Stimulated activated CD8-positive, alpha-beta memory T cell treated with anti-CD3 and anti-CD28 coated beads, Interleukin-12 subunit alpha, Interleukin-12 subunit beta, amount 100 ng/mL, for 24 hours (primary cell): ENCODE data around the gene RXYLT1.
A peak's percentile ranks its signal among the peaks of the same experiment; 100 is the strongest.
"Not testable (repeated sequence)": the region's sequence is repeated elsewhere in the genome, so short reads cannot be mapped to it uniquely, and the experiment has no call there.

Source experiments
- DNase-seq: peaks from one replicate; pipeline ENCODE4 v3.0.0-alpha.2; 2020; ENCODE audit errors: extremely low read depth

Gene RXYLT1, protein sequence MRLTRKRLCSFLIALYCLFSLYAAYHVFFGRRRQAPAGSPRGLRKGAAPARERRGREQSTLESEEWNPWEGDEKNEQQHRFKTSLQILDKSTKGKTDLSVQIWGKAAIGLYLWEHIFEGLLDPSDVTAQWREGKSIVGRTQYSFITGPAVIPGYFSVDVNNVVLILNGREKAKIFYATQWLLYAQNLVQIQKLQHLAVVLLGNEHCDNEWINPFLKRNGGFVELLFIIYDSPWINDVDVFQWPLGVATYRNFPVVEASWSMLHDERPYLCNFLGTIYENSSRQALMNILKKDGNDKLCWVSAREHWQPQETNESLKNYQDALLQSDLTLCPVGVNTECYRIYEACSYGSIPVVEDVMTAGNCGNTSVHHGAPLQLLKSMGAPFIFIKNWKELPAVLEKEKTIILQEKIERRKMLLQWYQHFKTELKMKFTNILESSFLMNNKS

DNA sequence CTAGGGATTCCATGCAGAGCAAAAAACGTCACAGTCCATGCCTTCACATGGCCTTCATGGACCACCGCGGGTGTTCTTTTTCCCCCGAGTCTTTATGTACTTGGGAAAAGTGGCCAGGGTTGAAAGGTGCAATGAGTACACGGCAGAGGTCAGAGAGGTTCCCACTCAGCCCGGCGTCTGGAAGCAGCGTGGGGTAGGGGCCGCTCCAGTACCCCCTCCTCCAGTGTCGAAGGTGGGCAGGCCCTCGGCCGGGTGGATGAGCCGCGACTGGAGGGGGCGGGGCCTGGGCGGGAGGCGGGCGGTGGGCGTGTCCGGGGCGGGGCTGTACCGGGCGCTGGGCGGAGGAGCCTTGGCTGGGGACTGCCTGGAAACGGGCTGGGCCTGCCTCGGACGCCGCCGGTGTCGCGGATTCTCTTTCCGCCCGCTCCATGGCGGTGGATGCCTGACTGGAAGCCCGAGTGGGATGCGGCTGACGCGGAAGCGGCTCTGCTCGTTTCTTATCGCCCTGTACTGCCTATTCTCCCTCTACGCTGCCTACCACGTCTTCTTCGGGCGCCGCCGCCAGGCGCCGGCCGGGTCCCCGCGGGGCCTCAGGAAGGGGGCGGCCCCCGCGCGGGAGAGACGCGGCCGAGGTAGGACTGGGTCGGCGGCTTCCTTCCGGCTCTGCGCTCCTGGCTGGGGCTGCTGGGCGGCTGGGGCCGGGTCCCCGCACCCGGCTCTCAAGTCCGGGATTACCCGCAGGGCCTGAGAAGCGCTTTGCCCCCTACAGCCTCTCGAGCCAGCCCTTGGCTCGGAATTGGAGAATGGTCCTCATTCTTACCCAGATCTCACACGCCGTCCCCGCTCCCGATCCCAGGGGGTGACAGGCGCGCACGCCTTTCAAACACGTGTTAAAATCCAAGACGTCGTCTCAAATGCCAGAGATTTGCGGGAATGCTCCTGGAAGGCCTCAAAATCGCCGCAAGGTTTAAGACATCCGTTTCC, at the start of gene RXYLT1:
TSS of gene RXYLT1 (plus strand) at position 412 of the 984 bp plus-strand sequence. CDS start at position 464, 52 bp downstream.
- peak; percentile 67 for DNase-seq

DNA sequence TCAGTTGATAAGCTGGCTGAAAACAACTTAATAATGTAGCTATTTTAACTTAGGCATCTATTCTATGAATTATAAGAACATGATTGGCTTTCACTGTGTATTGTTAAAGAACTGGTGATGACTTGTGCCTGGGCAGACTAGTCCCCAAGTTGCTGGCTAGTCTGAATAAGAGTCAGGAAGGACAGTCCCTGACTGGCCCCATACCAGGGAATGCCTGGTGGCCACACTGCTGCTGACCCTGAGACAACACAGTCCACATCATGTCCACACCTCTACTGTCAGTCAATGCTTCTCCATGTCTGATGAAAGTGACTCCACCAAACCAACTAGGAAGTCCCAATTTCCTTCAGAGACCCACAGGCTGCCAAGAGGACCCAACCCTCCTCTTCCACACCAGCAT, 46.9 kb upstream of the RXYLT1 start:
- DNase-seq = not testable (repeated sequence)

DNA sequence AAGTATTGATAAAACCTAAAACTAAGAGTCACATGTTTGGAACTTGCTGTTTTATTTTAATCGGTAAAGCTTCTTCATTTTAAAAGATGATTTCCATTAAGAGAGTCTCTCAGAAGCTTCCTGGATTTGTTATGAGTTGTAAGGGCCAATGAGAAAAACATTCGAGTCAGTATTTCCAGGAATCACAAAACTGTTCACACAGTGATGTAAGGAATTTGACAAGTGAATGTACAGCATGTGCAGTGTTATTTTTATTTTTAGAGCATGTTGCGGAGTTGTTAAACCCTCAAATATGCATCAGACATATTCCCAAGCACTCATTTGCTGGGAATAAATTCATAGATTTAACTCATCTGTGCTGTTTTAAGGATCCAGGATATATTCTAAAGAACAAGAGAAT, 46.1 kb upstream of the RXYLT1 start:
- DNase-seq = not testable (repeated sequence)

DNA sequence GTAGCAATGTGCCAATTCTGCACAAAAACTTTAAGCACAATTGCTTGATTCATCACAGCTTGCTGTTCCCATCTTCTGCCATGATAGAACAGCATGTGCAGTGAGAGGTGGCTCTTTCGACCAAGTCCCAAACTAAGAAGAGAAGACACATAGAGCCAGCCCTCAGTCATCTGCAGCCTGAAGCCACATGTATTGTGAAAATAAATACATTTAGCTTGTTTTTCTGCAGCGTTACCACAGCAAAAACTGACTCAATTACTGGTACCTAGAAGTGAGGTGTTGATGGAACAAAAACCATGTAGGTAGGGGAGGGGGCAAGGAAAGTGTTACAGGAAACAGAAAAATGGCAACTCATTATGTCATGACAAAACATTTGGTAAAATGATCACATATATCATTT, 39.2 kb upstream of the RXYLT1 start:
- DNase-seq = not testable (repeated sequence)

DNA sequence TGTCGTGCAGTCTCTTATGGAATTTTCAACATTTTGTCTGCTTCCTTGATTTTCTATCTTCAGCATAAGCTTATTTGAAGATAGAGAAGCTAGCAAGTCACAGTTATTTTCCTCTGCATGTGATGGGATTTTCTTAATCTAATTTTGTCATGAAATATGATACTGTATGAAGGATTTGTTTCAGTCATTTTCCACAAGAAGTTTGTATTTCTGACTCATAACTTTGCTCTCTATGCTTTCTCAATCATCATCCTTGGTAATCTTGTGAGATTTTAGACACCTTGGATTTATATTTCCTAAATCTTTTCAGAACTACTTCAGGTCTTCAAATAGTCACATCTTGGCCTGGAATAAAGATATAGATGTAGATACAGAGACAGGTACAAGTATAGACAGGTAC, 38.3 kb upstream of the RXYLT1 start:
- DNase-seq = not testable (repeated sequence)

DNA sequence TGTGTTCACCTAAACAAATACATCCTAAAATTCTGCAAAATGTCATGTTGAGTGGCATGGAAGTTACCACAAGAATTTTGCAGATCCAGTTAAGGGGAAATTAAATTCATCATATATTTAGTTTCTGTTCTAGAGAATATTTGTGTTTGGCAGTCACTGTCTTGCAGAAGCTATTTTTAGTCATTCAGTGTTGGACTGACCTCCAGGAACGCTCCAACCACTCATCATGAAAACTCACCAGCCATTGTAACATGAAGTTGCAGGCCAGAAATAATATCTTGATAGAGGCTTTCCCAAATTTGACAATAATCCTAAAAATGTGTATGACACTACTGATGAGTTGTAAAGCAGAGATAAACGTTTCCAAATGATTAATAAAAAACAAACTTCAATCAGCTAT, 35.6 kb upstream of the RXYLT1 start:
- not testable (repeated sequence) for DNase-seq

DNA sequence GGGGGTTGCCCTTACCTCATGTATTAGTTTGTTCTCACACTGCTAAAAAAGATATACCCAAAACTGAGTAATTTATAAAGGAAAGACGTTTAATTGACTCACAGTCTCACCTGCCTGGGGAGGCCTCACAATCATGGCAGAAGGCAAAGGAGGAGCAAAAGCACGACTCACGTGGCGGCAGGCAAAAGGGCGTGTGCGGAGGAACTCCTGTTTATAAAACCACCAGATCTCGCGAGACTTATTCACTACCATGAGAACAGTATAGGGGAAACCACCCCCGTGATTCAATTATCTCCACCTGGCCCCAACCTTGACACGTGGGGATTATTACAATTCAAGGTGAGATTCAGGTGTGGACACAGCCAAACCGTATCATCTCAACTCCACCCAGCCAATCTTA, 33.2 kb upstream of the RXYLT1 start:
- DNase-seq = not testable (repeated sequence)

DNA sequence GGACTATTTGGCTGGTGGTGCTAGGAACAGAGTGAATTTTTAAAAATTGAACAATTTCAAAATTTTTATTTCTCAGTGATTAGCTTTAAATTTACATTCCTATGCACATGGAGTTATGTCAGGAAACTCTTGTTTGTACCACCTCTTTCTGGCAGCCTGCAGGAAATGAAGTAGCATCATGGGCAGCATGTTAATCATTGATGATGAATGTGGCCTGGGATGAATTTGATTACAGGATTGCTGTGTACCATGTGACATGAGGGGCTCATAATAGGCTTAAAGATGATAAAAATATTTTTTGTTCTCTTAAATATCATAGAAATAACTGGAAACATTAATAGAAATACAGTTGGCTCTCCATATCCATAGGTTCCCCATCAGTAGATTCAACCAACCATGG, 32.6 kb upstream of the RXYLT1 start:
- not testable (repeated sequence) for DNase-seq

DNA sequence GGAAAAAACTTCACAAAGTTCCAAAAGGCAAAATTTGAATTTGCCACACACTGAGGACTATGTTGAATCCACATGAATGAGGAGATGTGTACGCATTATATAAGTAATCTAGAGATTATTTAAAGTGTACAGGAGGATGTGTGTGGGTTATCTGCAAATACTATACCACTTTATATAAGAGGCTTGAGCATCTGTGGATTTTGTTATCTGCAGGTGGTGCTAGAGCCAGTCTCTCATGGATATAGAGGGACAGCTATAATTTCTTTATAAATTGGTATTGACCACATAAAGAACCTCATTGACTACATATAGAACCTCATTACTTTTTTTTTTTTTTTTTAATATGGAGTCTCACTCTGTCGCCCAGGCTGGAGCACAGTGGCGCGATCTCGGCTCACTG, 32.2 kb upstream of the RXYLT1 start:
- DNase-seq = no peak

DNA sequence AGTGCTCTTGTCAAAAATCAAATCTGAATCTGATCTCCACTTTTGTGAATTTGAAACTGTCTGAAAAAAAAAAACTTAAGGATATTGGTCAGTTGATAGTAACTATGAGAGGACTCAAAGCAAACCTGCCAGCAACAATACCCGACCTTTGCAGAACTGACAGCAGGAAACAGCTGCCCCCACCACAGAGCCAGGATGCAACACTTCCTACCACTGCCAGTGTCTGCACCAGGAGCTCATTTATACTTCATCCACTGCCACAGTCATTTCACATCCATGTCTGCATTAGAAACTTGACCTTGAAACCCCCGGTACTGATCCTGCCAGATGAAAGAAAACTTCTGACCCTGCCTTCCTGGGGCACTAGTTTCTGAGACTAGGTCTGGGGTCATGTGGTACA, 27.4 kb upstream of the RXYLT1 start:
- no peak for DNase-seq

DNA sequence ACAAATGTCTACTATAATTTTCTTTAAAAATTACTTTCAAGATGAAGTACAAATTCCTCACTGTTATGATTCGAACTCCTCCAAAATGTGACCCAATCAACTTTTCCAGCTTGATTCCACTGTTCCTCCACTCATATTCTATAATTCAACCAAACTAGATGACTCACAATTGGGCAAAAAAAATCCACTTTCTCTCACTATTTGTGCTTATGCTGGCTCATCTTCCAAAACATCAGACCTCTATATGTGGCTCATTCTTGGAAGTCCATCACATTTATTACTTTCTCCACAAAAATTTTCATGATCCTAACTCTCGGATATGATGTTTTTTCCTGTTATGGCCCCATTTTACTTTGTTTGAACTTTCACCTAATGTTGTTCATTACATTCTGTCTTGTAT, 26.9 kb upstream of the RXYLT1 start:
- DNase-seq = no peak

DNA sequence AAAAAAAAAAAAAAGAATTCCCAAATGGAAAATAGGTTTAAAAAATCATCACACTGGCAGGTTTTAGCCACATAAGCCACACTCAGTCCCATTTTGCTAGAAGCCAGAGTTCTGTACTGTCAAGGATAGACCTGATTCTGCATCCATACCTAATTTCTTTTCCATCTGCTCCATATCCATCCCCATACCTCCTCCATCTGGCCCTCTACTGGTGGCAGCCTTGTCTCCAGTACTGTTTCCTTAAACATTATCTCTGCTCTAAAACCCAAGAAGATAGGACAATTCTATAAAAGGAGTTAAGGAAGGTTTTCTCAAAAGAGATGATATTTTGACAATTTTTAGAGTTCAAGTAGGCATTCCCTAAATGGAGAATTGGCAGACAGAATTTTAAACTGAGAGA, 26.0 kb upstream of the RXYLT1 start:
- no peak for DNase-seq

DNA sequence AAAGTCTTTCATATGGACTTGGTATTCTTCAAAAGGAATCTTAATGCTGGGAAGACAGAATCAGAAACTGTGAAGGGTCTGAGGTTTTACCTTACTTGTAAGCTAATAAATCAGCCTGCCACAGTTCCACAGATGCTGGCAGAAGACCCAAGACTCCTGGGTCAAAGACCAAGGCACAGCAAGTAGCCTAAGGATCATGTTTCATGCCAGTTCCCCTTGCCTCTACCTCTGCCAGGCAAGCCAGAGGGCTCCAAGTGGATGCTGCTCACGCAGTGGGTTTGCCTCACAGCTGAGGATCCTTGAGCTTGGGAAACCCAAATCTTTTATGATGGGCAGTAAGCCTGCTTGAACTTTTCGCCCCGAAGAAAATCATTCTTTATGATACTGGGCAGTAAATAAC, 15.2 kb upstream of the RXYLT1 start:
- no peak for DNase-seq

DNA sequence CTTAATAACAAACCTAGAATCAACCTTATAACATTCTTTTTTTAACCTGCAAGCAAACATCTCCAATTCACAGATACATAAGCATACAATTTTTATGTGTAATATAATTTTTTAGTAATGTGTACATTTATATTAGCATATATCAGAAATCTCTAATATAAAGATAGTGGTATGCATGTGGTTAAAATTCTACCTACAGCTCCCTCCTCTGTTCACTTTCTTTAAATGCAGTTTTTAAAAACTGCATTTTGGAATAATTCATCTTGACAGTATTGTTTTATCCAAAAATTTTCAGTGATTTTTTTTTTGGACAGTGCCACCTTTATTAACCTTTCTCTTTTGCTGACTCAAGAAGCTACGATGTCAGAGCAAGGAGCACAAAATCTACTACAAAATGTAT, 13.2 kb upstream of the RXYLT1 start:
- no peak for DNase-seq

DNA sequence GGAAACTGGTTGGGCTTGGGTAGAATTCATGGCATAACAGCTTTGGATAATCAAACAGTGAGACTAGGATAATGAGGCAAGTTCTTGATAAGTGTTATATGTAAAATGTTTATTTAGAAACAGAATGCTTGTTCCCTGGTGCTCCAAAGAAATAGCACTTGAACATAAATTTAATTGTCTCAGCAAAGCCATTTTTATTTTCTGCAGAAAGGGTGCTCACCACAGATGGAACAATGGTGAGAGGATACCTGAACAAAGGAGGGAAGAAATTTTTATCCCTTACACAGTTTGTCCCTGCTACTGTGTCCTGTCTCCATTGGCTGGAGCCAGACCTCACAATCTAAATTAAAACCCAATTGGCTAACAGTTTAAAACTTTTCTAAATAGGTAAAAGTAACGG, 9.3 kb upstream of the RXYLT1 start:
- no peak for DNase-seq

DNA sequence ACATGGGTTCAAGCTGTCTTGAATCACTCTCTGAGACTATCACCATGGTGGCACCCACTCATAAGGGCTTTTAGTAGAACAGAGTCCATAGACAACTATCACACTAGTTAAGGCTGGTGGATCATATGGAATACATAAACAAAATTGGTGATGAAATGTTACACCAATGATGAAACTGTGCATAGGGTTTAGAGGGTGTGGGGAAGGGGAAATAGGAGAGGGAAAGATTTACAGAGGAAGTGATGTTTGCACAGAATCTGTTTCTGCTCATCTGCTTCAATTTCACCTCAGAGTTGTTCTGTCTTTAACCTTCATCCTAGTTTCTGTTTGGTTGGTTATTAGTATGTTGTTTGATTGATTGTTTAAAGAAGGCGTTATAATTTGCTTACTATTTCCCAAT, 2.4 kb upstream of the RXYLT1 start:
- no peak for DNase-seq

DNA sequence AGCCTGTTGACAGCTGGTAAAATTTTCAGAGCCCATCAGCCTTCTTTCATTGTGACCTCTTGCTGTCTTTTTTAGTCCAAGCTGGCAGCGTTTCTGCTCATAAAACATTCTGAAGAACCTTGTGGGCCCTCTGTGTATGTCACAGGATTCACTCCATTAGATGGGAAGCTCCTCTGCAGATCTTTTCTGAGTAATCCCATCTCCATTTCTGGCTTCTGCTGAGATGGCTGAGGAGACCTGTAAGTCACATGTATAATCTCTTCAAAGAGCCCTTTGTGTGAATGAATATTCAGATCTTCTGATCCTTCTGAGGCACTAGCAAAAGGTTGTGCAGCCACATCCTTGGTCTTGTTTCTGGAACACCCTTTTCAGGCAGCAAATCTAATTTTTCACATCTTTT, 2.8 kb downstream of the RXYLT1 start:
- no peak for DNase-seq

DNA sequence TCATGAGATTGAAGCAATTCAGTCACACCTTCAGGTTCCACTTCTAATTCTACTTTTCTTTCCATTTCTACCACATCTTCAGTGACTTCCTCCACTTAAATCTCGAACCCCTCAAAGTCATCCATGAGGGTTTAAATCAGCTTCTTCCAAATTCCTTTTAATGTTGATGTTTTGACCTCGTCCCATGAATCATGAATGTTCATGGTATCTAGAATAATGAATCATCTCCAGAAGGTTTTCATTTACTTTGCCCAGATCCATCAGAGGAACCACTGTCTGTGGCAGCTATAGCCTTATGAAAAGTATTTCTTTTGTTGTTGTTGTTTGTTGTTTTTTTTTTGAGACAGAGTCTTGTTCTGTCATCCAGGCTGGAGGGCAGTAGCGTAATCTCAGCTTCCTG, 7.6 kb downstream of the RXYLT1 start:
- no peak for DNase-seq

DNA sequence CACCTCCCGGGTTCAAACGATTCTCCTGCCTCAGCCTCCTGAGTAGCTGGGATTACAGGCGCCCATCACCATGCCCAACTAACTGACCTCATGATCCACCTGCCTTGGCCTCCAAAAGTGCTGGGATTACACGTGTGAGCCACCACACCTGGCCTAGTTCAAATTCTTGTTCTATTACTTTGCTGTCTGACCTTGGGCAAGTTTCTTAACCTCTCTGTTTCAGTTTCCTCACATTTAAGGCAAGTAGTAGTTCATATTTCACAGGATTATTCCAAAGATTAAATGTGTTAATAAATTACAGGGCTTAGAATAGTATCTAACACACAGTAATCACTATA, 10.9 kb downstream of the RXYLT1 start:
- DNase-seq = no peak

DNA sequence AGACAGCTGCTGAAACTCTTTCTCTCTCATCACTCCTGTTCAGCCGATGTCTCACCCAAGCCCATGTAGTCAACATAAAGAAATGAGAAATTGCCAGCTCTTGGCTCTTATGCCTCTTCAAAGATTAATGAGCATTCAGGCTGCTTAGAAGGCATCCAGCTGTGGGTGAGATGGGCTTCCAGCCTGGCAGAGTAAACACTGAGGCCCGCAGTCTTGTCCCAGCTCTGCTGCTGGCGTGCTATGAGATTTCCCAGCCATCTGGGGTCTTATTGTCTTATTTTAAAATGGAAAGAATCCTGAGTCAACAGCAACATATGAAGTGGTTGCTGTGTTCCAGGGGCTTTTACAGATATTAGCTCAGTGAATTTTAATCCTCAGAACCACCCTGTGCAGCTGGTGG, 12.6 kb downstream of the RXYLT1 start:
- DNase-seq = no peak

DNA sequence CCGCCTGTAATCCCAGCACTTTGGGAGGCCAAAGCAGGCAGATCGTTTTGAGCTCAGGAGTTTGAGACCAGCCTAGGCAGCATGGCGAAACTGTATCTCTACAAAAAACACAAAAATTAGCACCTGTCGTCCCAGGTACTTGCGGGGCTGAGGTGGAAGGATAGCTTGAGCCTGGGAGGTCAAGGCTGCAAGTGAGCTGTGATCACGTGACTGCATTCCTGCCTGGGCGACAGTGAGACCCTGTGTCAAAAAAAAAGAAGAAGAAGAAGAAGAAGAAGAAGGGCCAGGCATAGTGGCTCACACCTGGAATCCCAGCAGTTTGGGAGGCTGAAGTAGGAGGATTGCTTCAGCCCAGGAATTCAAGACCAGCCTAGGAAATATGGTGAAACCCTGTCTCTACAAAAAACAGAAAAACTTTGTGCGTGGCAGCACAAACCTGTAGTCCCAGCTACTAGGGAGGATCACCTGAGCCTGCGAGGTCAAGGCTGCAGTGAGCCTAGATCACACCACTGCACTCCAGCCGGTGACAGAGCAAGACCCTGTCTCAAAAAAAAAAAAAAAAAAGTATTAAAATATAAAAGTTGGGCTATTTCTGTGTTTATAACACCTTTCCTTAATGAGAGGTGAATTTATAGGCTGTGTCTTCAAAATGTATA, 15.5 kb downstream of the RXYLT1 start:
- no peak for DNase-seq

DNA sequence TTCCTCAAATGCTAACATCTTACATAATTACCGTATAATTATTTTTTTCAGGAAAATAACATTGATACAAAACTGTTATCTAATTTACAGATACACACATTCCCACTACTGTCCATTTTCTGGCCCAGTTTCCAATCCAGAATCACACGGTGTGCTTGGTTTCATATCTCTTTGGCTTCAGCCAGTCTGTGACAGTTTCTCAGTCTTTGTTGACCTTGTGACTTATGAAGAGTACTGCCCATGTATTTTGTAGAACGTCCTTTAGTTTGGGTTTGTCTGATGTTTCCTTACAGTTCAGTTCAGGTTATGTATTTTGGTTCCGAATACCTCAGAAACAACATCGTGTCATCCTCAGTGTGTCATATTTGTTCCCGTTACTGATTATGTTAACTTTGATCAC, 16.2 kb downstream of the RXYLT1 start:
- DNase-seq = no peak
